GM12891 (cell line): ENCODE measurements around the gene PPP2CA.

ENCODE experiments used
- PAX5 ChIP-seq: IDR thresholded peaks from 2 replicates; pipeline ENCODE4 v1.6.1; 2011; ENCODE audit warnings: low read length, moderate library complexity, mild to moderate bottlenecking; ENCODE audit not compliant: insufficient read depth, severe bottlenecking
- POLR2A ChIP-seq: IDR thresholded peaks from 2 replicates; pipeline ENCODE4 v1.6.1; 2011; ENCODE audit warnings: low read depth, low read length, control low read depth
- POU2F2 ChIP-seq: IDR thresholded peaks from 2 replicates; pipeline ENCODE4 v1.6.1; 2011; ENCODE audit warnings: low read depth, mild to moderate bottlenecking, control low read depth, low read length, moderate library complexity

- TF ChIP-seq PAX5 (no peak), POU2F2 (no peak), POLR2A (no peak)
Observed at GRCh38 chr5:134273642-134274395, 47.9 kb upstream of the PPP2CA start.
